Measurements from ENCODE around the gene ARHGEF38.
A peak's percentile ranks its signal among the peaks of the same experiment; 100 is the strongest.
"Not testable (repeated sequence)": the region's sequence is repeated elsewhere in the genome, so short reads cannot be mapped to it uniquely, and the experiment has no call there.

ARHGEF38 gene

GRCh38 chr4:105652286-105652888 is 100.0 kb downstream of the ARHGEF38 start:
- no peak for DNase-seq (ENCODE audit: low read depth in 2 of 2)

GRCh38 chr4:105657117-105657765 is 104.8 kb downstream of the ARHGEF38 start:
- DNase-seq (ENCODE audit: low read depth in 2 of 2): no peak

DNA sequence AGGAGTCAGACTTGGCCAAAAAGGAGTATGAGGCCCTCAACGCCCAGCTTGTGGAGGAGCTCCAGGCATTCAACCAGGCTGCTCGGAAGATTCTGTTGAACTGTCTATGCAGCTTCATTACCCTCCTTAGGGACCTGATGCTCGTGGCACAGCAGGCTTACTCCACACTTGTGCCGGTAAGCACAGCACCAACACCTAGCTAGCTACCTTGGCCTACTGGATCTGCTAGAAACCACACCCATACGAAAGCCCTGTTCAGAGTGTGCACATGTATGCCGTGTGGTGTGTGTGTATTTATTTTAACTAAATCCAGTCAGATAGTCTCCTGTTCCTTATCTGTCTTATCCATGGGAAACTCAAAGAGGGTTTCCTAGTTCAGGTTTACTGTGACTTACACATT is 106.8 kb downstream of the ARHGEF38 start:
- DNase-seq (ENCODE audit: low read depth in 2 of 2): no peak

DNA sequence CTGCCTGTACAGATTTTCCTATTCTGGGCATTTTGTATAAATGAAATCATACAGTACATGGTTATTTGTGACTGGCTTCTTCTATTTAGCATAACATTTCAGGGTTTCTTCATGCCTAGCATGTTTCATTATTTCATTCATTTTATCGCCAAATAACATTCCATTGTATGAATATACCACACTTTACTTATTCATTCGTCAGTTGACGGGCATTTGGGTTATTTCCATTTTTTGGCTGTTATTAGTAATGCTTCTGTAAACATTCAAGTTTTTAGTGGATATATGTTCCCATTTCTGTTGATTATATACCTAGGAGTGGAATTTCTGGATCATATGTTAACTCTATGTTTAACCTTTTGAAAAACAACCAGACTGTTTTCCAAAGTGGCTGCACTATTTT is 108.6 kb downstream of the ARHGEF38 start:
- no peak for DNase-seq (ENCODE audit: low read depth in 2 of 2)

GRCh38 chr4:105662935-105663675 is 110.7 kb downstream of the ARHGEF38 start:
- no peak for DNase-seq (ENCODE audit: low read depth in 2 of 2)

DNA sequence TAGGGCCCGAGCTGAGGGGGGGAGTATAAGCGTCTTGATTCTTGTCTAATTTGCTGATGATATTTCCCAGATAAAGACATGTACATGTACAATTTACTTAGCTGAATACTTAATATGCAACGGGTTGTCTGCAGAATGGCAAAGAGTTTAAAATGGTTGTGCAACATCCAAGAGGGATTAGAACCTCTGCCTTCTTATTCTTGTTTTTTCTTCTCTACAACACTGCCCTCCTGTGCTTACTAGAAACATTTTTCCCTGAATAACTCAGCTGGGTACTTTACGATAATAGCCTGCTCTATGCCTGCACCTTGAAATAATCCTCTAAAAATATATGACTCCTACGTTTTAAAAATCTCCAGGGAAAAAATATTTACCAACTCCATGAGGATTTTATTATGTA is 114.3 kb downstream of the ARHGEF38 start:
- DNase-seq (ENCODE audit: low read depth in 2 of 2): no peak

DNA sequence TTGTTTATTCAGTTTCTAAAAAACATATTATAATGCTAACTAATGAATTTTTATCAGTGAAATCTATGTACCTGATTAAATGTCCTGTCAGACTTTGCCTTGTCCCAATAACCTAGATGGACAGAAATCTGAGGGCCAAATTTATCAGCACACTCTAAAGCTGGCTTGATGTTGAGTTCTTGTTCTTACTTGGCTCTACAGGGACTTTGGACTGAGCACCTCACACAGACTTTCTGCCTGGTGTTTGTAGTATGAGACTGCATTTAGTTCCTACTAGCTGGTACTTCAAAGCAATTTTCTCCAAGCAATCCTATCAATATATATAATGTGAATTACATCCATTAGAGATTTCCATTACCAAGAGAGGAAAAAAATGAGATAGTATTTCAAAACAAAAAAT is 118.3 kb downstream of the ARHGEF38 start:
- DNase-seq (ENCODE audit: low read depth in 2 of 2): no peak

GRCh38 chr4:105671301-105671700 is 118.9 kb downstream of the ARHGEF38 start:
- no peak for DNase-seq (ENCODE audit: low read depth in 2 of 2)

- DNase-seq (ENCODE audit: low read depth in 2 of 2): no peak
Observed at GRCh38 chr4:105674011-105674410, 121.6 kb downstream of the ARHGEF38 start.

- no peak for DNase-seq (ENCODE audit: low read depth in 2 of 2)
Observed at GRCh38 chr4:105677709-105678108, 125.3 kb downstream of the ARHGEF38 start.

GRCh38 chr4:105679186-105679585 is 126.8 kb downstream of the ARHGEF38 start:
- DNase-seq (ENCODE audit: low read depth in 2 of 2): no peak

DNA sequence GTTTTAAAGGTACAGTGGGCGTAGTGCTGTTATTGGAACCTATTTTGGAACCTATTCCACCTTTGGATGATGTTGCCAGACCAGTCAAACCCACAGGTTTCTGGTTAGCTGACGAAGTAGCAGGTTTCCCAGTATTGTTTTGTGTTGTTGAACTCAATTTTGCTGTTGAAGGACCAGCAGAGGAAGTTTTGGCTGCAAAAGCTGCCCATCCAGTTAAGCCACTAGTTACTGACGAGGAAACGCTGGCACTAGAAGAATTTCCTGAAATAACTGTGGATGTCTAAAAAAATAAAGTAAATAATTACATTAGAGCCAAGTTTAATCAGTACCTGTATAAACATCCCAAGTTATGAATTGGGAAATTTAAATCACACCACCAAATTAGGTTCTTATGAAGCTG is 130.6 kb downstream of the ARHGEF38 start:
- DNase-seq (ENCODE audit: low read depth in 2 of 2): no peak

- DNase-seq (ENCODE audit: low read depth in 2 of 2): no peak
Observed at GRCh38 chr4:105686571-105686970, 134.2 kb downstream of the ARHGEF38 start.

- DNase-seq (ENCODE audit: low read depth in 2 of 2): not testable (repeated sequence)
Observed at GRCh38 chr4:105694812-105695211, 142.4 kb downstream of the ARHGEF38 start.

- not testable (repeated sequence) for DNase-seq (ENCODE audit: low read depth in 2 of 2)
Observed at GRCh38 chr4:105695832-105696231, 143.4 kb downstream of the ARHGEF38 start.

GRCh38 chr4:105698607-105699006 is 146.2 kb downstream of the ARHGEF38 start:
- DNase-seq (ENCODE audit: low read depth in 2 of 2): no peak

DNA sequence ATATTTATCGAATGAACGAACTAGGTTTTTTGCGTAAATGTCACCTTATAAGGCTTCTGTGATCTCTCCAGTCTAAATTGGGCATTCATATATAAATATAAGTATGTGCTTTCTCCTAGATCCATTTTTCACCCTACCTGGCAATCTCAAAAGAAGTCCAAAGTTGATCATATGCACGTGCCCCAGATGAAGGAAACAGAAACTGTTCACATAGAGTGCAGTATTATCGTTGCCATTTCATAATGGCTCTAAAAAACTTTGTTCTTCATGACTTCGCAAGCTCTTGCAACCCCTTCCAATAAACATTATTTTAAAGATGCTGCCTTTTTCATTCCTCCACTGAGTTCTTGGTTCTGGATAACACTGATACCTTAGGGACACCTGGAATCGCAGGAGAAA is 155.4 kb downstream of the ARHGEF38 start:
- DNase-seq (ENCODE audit: low read depth in 2 of 2): no peak

DNA sequence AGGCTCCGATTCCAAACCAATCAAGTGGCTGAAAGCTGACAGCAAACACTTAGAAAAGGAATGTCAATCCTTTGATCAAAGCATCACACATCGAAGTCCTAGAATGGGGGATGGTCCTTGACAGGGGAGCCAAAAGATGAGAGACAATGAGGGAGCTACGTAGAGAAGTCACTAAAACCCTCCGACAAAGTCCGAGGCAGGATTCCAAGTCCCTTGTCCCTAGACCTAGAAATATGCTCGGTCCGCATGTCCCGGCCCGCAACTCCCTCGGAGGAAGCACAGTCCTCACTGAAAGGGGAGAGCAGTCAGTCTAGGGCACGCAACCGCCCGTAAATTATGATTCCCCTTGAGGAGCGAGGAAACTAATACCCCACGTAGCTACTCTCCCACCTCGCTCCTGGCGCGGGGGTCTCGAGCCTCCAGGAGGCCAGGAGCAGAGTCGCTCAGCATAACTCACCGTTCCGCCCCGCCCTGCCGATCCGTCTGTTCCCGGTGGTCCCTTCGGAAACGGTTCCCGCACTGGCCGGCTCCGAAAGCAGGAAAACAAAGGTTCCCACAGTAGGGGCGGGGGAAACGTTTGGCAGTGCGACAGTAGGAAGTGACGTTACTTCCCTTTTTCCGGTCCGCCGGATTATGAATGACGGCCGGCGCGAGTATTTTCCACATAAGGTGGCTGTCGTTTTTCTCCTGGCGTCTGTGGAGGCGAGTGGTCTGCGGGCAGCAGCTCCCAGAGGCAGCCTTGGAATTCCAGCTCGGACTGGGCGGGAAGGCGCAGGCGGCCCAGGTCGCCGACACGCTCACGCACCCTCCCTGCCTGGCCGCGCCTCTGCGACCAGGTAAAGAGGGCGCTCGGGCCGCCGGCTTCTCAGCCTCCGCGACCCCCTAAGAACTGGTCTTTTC is 156.0 kb downstream of the ARHGEF38 start, which contains the start of the genes GSTCD and INTS12:
Gene GSTCD (plus strand): TSS at position 604 of the 900 bp plus-strand sequence. CDS start 8,830 bp downstream, outside the sequence.
Gene INTS12 (minus strand): TSS at position 509 of the 900 bp plus-strand sequence. CDS start 8,684 bp downstream, outside the sequence.
- DNase-seq (ENCODE audit: low read depth in 2 of 2): peak; percentile 76 to 83

- peak in 1 of 2 donors; percentile 5 for DNase-seq (ENCODE audit: low read depth in 2 of 2)
Observed at GRCh38 chr4:105709081-105709450, 156.6 kb downstream of the ARHGEF38 start.

DNA sequence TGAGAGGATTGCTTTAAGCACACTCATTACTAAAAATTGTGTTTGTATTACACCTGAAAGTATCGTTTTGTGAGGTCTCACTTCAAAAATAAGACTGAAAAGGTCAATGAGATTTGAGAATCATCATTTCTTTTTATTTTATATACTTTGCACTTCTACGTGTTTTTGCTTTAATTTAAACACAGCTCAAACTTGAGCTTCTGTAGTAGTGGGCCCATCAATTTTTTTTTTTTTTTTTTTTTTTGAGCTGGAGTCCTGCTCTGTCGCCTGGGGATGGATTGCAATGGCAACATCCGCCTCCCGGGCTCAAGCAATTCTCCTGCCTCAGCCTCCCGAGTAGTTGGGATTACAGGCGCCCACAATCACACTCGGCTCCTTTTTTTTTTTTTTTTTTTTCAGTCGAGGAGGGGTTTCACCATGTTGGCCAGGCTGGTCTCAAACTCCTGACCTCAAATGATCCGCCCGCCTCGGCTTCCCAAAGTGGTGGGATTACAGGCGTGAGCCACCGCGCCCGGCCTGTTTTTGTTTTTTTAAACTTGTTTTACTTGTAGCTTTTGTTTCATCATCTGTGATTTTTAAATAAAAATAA is 157.7 kb downstream of the ARHGEF38 start:
- no peak for DNase-seq (ENCODE audit: low read depth in 2 of 2)

- no peak for DNase-seq (ENCODE audit: low read depth in 2 of 2)
Observed at GRCh38 chr4:105710678-105711077, 158.3 kb downstream of the ARHGEF38 start.

All from stimulated activated CD8-positive, alpha-beta memory T cell treated with anti-CD3 and anti-CD28 coated beads, Interleukin-7, amount 100 ng/mL, for 4 hours (primary cell).